Thyroid gland (tissue), 4 donors: ENCODE data around the gene HTR3D.
A peak's percentile ranks its signal among the peaks of the same experiment; 100 is the strongest.

Experiments used
- POLR2A ChIP-seq, 2 donors: fragments of 450-650 bp; IDR thresholded peaks; one replicate each; pipeline ENCODE4 v1.6.1; 2017; ENCODE audit warnings: antibody characterized with exemption in 2 of 2, mild to moderate bottlenecking in 2 of 2, moderate library complexity in 1 of 2
- TF ChIP-seq, protein P1 (sequence below), 6 experiments: fragments of 200-600 bp in 3 of 6; fragments of 450-650 bp in 3 of 6; sonication (generic) in 3 of 6; IDR thresholded peaks; one replicate each; pipeline ENCODE4 v1.5.1; 2016 to 2019; ENCODE audit warnings: antibody characterized with exemption in 6 of 6, mild to moderate bottlenecking in 2 of 6, inconsistent platforms in 1 of 6, moderate library complexity in 1 of 6

- TF ChIP-seq, protein P1, sequence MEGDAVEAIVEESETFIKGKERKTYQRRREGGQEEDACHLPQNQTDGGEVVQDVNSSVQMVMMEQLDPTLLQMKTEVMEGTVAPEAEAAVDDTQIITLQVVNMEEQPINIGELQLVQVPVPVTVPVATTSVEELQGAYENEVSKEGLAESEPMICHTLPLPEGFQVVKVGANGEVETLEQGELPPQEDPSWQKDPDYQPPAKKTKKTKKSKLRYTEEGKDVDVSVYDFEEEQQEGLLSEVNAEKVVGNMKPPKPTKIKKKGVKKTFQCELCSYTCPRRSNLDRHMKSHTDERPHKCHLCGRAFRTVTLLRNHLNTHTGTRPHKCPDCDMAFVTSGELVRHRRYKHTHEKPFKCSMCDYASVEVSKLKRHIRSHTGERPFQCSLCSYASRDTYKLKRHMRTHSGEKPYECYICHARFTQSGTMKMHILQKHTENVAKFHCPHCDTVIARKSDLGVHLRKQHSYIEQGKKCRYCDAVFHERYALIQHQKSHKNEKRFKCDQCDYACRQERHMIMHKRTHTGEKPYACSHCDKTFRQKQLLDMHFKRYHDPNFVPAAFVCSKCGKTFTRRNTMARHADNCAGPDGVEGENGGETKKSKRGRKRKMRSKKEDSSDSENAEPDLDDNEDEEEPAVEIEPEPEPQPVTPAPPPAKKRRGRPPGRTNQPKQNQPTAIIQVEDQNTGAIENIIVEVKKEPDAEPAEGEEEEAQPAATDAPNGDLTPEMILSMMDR (IDR thresholded peaks at IDR 0.05): peak in 1 of 6 experiments; percentile 11
- no peak for TF ChIP-seq POLR2A (IDR thresholded peaks at IDR 0.05)
Measured at GRCh38 chr3:184040010-184040409, 8.5 kb downstream of the HTR3D start.
